B cell (primary cell): Measurements from ENCODE around the gene KLF8. TPM values are rescaled to one million over a fixed set of nuclear protein-coding genes. Genes with fewer than 3 reads are reported as not detected.

ENCODE experiments used
- ATAC-seq: fragments of 200-7000 bp; cut with Tn5 transposase; one replicate; pipeline ENCODE4 v1.10.0; 2021; ENCODE audit warnings: low read depth, mild to moderate bottlenecking, moderate number of reproducible peaks, moderate library complexity
- CTCF ChIA-PET: fragments of 350-600 bp; sonication (Branson Sonifier 250); formaldehyde crosslinking; loops from one replicate; lab custom pipeline; 2021; ENCODE audit warnings: antibody characterized with exemption, inconsistent platforms; lab: Charles Lee
- POLR2A ChIA-PET: fragments of 350-600 bp; sonication (Branson Sonifier 250); formaldehyde crosslinking; loops from one replicate; lab custom pipeline; 2021; ENCODE audit warnings: antibody characterized with exemption; lab: Charles Lee
- DNase-seq: peaks from one replicate; pipeline ENCODE4 v3.0.0; 2013
- H2AFZ ChIP-seq: 2 replicates; pipeline ENCODE4 v1.6.1; 2012; ENCODE audit warnings: mild to moderate bottlenecking, low read depth, low read length; ENCODE audit not compliant: insufficient read depth, poor library complexity, severe bottlenecking
- H3K27ac ChIP-seq, 2 donors: 1 replicate in 1 of 2; 2 replicates in 1 of 2; pipeline ENCODE4 v1.5.1; 2012 to 2013; ENCODE audit warnings: low read length in 2 of 2, mild to moderate bottlenecking in 2 of 2, moderate library complexity in 1 of 2
- H3K27me3 ChIP-seq, 4 experiments: fragments of 200-600 bp in 1 of 4; sonication (generic) in 1 of 4; replicated peaks in 1 of 4; 1 replicate in 2 of 4; 2 replicates in 2 of 4; pipeline versions ENCODE4 v1.6.1 to v1.7.0; 2013 to 2016; ENCODE audit warnings: low read length in 3 of 4, mild to moderate bottlenecking in 2 of 4, mixed read lengths in 1 of 4, moderate library complexity in 1 of 4; ENCODE audit not compliant: insufficient read depth in 4 of 4, control insufficient read depth in 3 of 4; ENCODE audit errors: control extremely low read depth in 1 of 4
- H3K36me3 ChIP-seq, 2 experiments: replicated peaks in 1 of 2; 1 replicate in 1 of 2; 2 replicates in 1 of 2; pipeline versions ENCODE4 v1.6.1 to v1.7.1; 2013; ENCODE audit warnings: low read length in 1 of 2; ENCODE audit not compliant: insufficient read depth in 2 of 2, control insufficient read depth in 1 of 2; ENCODE audit errors: control extremely low read depth in 1 of 2, extremely low read depth in 1 of 2
- H3K4me1 ChIP-seq, 2 donors: fragments of 200-600 bp in 1 of 2; sonication (generic) in 1 of 2; 1 replicate in 1 of 2; 2 replicates in 1 of 2; pipeline versions ENCODE4 v1.5.1 to v1.6.1; 2013 to 2017; ENCODE audit warnings: low read length in 2 of 2; ENCODE audit not compliant: control insufficient read depth in 2 of 2, insufficient read depth in 2 of 2
- H3K4me2 ChIP-seq: replicated peaks from 2 replicates; pipeline ENCODE3; 2012; ENCODE audit warnings: mild to moderate bottlenecking, low read depth, low read length; ENCODE audit not compliant: poor library complexity, severe bottlenecking
- H3K4me3 ChIP-seq, 5 experiments: fragments of 200-600 bp in 1 of 5; sonication (generic) in 1 of 5; 1 replicate in 3 of 5; 2 replicates in 2 of 5; pipeline versions ENCODE4 v1.5.1 to v1.7.0; 2011 to 2016; ENCODE audit warnings: low read length in 4 of 5, mild to moderate bottlenecking in 4 of 5, low read depth in 2 of 5, control low read depth in 1 of 5, moderate library complexity in 1 of 5; ENCODE audit not compliant: insufficient read depth in 1 of 5; ENCODE audit errors: control extremely low read depth in 1 of 5, extremely low read depth in 1 of 5
- H3K79me2 ChIP-seq: fragments of 200-600 bp; sonication (generic); one replicate; pipeline ENCODE4 v1.6.0; 2016; ENCODE audit warnings: low read length; ENCODE audit not compliant: control insufficient read depth, insufficient read depth
- H3K9ac ChIP-seq: fragments of 200-600 bp; sonication (generic); 2 replicates; pipeline ENCODE4 v1.6.1; 2017; ENCODE audit warnings: mild to moderate bottlenecking, low read length, moderate library complexity
- H3K9me3 ChIP-seq, 3 donors: one replicate each; pipeline versions ENCODE4 v1.6.1 to v1.7.1; 2013; ENCODE audit warnings: low read length in 2 of 3; ENCODE audit not compliant: control insufficient read depth in 2 of 3, insufficient read depth in 1 of 3; ENCODE audit errors: control extremely low read depth in 1 of 3
- H4K20me1 ChIP-seq: 2 replicates; pipeline ENCODE4 v1.6.0; 2012; ENCODE audit warnings: mild to moderate bottlenecking, low read length; ENCODE audit not compliant: insufficient read depth, control insufficient read depth, poor library complexity, severe bottlenecking
- H3K27ac Mint-ChIP-seq: one replicate; pipeline ENCODE4 v1.8.0; 2021; ENCODE audit warnings: mixed read lengths
- H3K27me3 Mint-ChIP-seq: one replicate; pipeline ENCODE4 v1.8.0; 2021; ENCODE audit warnings: mixed read lengths
- H3K4me1 Mint-ChIP-seq: one replicate; pipeline ENCODE4 v1.8.0; 2021; ENCODE audit warnings: mixed read lengths
- H3K4me3 Mint-ChIP-seq: one replicate; pipeline ENCODE4 v1.8.0; 2021; ENCODE audit warnings: mixed read lengths
- H3K9me3 Mint-ChIP-seq: one replicate; pipeline ENCODE4 v1.8.0; 2022; ENCODE audit warnings: mixed read lengths; ENCODE audit not compliant: insufficient read depth
- EZH2 ChIP-seq: IDR thresholded peaks from 2 replicates; pipeline ENCODE4 v1.6.1; 2012; ENCODE audit warnings: borderline replicate concordance, low read depth, mild to moderate bottlenecking, moderate library complexity, low read length; ENCODE audit not compliant: insufficient read depth, poor library complexity, severe bottlenecking
- WGBS: methylation state at CpG from one replicate; pipeline ENCODE4 v1.1.5; 2013; ENCODE audit warnings: missing lambda C conversion rate; ENCODE audit not compliant: insufficient coverage; 5-methylcytosine and 5-hydroxymethylcytosine counted together
- intact Hi-C: fragments of 100-400 bp; cut with micrococcal nuclease; formaldehyde crosslinking; loops from one replicate; pipeline ENCODE4 v1.10.0; 2022
- polyA plus RNA-seq: library from polyadenylated mRNA; depleted of rRNA; stranded (reverse); fragments of >200 nt; gene quantifications from 2 replicates; pipeline ENCODE4 v1.2.3, GENCODE V29; 2012
- total RNA-seq, 2 donors: library from RNA; stranded (reverse); fragments of 120-200 nt in 1 of 2; gene quantifications; 1 replicate in 1 of 2; 2 replicates in 1 of 2; pipeline versions ENCODE4 v1.2.3 to v1.2.4, GENCODE V29; 2013 to 2022
- TF ChIP-seq, protein P1 (sequence below): fragments of 200-600 bp; IDR thresholded peaks from one replicate; pipeline ENCODE4 v1.8.0; 2022; ENCODE audit warnings: antibody characterized with exemption, mild to moderate bottlenecking

The KLF8 gene
- total and polyA plus RNA-seq, 2 donors (not counting 1 experiment from before 2014, with no cell fraction given), result 42.7 to 72.9 TPM

GRCh38 chrX:56233100-56233499 lies 944 bp downstream of the KLF8 start:
- Mint-ChIP-seq H3K27me3 (no peaks in the 10 kb centered on the region), H3K27ac (peak overlapping the region; percentile 90), H3K9me3 (no peaks in the 10 kb centered on the region), H3K4me3 (peak overlapping the region; percentile 88), H3K4me1 (peaks cover 37% of the 10 kb centered on the region)
- Histone ChIP-seq H3K79me2 (peaks cover 4% of the 10 kb centered on the region), H3K4me2 (peak overlapping the region; percentile 71), H3K4me3 (peak overlapping the region; percentile 11 to 76 (median 58)), H3K27ac (peak overlapping the region; percentile 50 to 64), H3K36me3 (no peaks in the 10 kb centered on the region), H3K9ac (peak overlapping the region; percentile 70), H3K4me1 (peaks cover 19 to 25% of the 10 kb centered on the region in 2 donors), H2AFZ (peak overlapping the region; percentile 75), H4K20me1 (no peaks in the 10 kb centered on the region), H3K9me3 (no peaks in the 10 kb centered on the region), H3K27me3 (no peaks in the 10 kb centered on the region)
- ChIA-PET POLR2A (interaction anchor here (0.6 to 2.1 kb wide), 8 partner anchors 17 to 1949 kb away, joined by 3 to 22 read pairs (median 5); partner anchors contain the start of gene MAGEH1), CTCF (interaction anchor here (1.1 to 4.4 kb wide), 8 partner anchors 10 to 515 kb away, joined by 3 to 26 read pairs (median 5); partner anchors contain the start of genes NBDY and RRAGB)
- no peak for ATAC-seq
- 40% methylated on average over 4 of the region's 17 CpGs for WGBS
- TF ChIP-seq EZH2, result no peak
- TF ChIP-seq, protein P1, sequence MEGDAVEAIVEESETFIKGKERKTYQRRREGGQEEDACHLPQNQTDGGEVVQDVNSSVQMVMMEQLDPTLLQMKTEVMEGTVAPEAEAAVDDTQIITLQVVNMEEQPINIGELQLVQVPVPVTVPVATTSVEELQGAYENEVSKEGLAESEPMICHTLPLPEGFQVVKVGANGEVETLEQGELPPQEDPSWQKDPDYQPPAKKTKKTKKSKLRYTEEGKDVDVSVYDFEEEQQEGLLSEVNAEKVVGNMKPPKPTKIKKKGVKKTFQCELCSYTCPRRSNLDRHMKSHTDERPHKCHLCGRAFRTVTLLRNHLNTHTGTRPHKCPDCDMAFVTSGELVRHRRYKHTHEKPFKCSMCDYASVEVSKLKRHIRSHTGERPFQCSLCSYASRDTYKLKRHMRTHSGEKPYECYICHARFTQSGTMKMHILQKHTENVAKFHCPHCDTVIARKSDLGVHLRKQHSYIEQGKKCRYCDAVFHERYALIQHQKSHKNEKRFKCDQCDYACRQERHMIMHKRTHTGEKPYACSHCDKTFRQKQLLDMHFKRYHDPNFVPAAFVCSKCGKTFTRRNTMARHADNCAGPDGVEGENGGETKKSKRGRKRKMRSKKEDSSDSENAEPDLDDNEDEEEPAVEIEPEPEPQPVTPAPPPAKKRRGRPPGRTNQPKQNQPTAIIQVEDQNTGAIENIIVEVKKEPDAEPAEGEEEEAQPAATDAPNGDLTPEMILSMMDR, result no peak
- DNase-seq, result peak; percentile 13
- intact Hi-C loops, result loop anchor here (1.0 to 5.0 kb wide), 6 partner anchors 15 to 1072 kb away; partner anchors contain the start of genes RRAGB and UBQLN2

DNA sequence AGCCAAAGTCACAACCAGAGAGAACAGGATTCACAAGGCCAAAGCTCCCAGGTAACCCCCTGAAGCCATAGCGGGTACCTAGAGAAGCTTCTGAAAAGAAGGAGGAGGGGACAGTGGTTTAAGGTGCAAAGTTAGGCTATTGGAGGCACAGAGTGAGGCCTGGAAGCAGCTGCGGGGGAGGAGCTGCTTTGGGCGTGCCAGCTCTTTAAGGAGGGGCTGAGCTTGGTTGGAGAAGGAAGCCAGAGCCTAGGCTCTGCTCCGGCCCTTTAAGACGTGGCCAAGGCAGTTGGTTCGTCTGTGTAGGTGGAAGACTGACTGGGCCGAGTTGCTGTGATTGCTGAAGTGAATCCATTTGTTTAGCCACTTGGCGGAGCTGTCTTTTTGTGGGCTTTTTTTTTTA lies 1.5 kb downstream of the KLF8 start:
- Histone ChIP-seq H3K27ac (peak overlapping the region; percentile 12 to 64), H3K4me2 (peak overlapping the region; percentile 71), H3K4me1 (peaks cover 19 to 25% of the 10 kb centered on the region in 2 donors), H3K27me3 (no peaks in the 10 kb centered on the region), H2AFZ (peak overlapping the region; percentile 75), H4K20me1 (no peaks in the 10 kb centered on the region), H3K9me3 (no peaks in the 10 kb centered on the region), H3K79me2 (peaks cover 4% of the 10 kb centered on the region), H3K9ac (peak overlapping the region; percentile 70), H3K4me3 (peak overlapping the region in 4 of 5 experiments; percentile 55 to 76 (median 62)), H3K36me3 (no peaks in the 10 kb centered on the region)
- peak overlapping the region; percentile 88 for H3K4me3 Mint-ChIP-seq
- intact Hi-C loops, result loop anchor here (1.0 to 5.0 kb wide), 6 partner anchors 15 to 1073 kb away; partner anchors contain the start of genes RRAGB and UBQLN2
- no peak for TF ChIP-seq EZH2
- TF ChIP-seq, protein P1, result no peak
- peak overlapping the region; percentile 90 for H3K27ac Mint-ChIP-seq
- WGBS, result 25% methylated on average over 2 of the region's 8 CpGs
- no peaks in the 10 kb centered on the region for H3K27me3 Mint-ChIP-seq
- DNase-seq, result peak; percentile 40
- H3K4me1 Mint-ChIP-seq, result peaks cover 36% of the 10 kb centered on the region
- POLR2A ChIA-PET, result interaction anchor here (1.1 to 2.1 kb wide), 3 partner anchors 165 to 782 kb away, joined by 3 to 22 read pairs (median 8); partner anchors contain the start of gene MAGEH1
- no peaks in the 10 kb centered on the region for H3K9me3 Mint-ChIP-seq
- CTCF ChIA-PET, result interaction anchor here (1.1 to 4.4 kb wide), 7 partner anchors 9 to 495 kb away, joined by 3 to 26 read pairs (median 5); partner anchors contain the start of gene NBDY
- ATAC-seq, result peak; percentile 67
